HG03060 (cell line): ENCODE results near the gene UPK3BL2.
A peak's percentile ranks its signal among the peaks of the same experiment; 100 is the strongest.
"Not testable (repeated sequence)": the region's sequence is repeated elsewhere in the genome, so short reads cannot be mapped to it uniquely, and the experiment has no call there.

ENCODE experiments used
- ATAC-seq: cut with Tn5 transposase; IDR thresholded peaks from one replicate; pipeline ENCODE4 v1.9.1; 2021; ENCODE audit warnings: low read depth, moderate number of reproducible peaks; ENCODE audit not compliant: unreplicated experiment

Gene UPK3BL2

GRCh38 chr7:102496861-102497260 is 46.6 kb downstream of the UPK3BL2 start:
- ATAC-seq, result not testable (repeated sequence)

DNA sequence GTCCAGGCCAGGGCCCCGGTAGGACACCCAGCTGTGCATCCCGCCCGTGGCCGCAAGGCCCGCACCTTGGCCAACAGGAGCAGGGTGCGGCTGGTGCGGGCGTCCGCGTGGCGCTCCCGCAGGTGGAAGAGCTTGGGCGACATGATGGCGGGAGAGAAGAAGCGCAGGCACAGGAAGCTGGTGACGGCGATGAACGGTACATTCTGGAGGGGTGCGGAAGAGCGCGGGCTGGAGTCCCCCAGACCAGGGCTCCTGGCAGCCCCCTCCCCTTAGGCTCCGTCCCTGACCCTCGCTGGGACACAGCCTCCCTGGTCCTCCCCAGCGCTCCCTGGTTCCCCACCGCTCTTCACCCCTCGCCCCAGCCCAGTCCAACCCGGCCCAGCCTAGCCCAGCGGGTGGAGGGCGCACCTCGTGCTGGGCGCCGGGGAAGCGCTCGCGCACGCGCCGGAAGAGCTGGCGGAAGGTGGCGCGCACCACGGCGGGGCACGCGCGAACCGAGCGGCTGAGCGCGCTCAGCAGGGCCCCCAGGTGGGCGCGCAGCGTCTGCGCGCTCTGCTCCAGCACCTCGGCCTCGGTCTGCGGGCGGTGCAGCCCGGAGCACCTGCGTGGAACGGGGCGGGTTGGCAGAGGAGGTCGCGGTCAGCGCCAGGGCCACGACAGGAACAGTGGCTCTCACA is 48.9 kb downstream of the UPK3BL2 start:
- not testable (repeated sequence) for ATAC-seq

DNA sequence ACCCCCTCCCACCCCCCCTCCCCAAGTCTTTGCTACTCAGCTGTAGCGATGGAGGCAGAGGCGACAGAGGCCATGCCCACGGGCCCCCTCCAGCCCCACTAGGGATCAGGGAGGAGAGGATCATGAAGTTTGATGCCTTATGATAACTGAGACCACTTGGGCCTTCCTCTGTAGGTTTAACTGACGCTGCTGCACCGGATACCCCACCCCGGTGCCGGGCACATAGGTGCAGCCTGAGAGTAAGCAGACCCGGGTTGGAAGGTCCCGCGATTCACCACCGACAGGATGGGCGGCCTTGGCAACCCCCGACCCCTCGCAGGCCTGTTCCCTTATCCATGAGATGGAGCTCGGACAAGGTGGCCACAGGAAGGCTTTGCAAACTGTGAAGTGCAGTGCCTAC is 49.5 kb downstream of the UPK3BL2 start:
- ATAC-seq, result not testable (repeated sequence)

DNA sequence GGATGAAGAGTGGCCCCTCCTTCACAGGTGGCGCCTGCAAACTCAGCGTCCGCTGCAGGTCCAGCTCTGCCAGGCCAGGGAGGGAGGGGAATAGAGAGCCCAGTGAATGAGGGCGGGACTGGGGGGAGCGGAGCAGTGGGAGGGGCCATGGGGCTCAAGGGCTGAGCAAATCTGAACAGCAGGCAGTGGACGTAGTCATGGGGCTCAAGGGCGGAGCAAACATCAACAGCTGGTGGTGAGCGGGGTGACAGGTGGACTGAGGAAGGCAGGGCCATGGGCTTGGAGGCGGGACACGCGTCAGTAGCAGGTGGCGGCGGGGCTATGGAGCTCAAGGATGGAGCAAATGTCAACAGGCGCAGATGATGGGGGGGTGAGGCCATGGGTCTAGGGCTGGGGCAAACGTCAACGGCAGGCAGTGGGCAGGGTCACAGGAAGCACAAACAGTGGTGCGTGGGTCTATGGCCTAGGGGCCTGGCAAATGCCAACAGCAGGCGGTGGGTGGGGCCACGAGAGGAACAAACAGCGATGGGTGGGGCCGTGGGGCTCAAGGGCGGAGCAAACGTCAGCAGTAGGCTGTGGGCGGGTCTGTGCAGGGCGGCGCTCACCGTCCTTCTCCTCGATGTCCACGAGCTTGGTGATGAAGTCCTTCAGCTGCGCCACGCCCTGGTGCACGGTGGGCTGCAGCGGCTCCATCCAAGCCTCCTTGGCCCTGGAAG is 50.1 kb downstream of the UPK3BL2 start:
- ATAC-seq, result not testable (repeated sequence)

DNA sequence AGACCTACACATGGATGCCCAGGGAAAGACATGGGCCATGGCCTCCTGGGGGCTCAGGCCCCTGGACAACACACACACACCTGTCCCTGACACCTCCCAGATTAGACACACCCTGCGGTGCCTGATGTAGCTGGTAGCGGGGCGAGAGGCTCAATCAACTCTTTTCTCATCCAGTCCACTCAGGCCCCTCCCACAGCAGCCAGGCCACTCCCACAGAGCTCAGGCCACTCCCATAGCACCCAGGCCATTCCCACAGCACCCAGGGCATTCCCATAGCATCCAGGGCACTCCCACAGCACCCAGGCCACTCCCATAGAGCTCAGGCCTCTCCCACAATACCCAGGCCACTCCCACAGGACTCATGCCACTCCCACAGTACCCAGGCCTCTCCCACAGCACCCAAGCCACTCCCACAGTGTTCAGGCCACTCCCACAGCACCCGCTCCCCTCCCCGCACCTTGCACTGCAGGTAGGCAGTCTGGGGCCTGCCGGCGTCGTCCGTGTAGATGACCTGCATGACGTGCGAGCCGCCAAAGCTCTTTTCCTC is 52.9 kb downstream of the UPK3BL2 start:
- ATAC-seq, result peak; percentile 34
